CD4-positive, alpha-beta T cell treated with Interleukin-6 at 100 ng/mL for 8 hours (primary cell): ENCODE results near the gene GATAD2A.

ENCODE experiments used
- DNase-seq: peaks from one replicate; pipeline ENCODE4 v3.0.0-alpha.2; 2020; ENCODE audit warnings: mixed read lengths, low spot score

Gene GATAD2A

GRCh38 chr19:19545707-19546106, 140.2 kb downstream of the GATAD2A start:
- DNase-seq: no peak

- no peak for DNase-seq
Measured at GRCh38 chr19:19546751-19547162, 141.3 kb downstream of the GATAD2A start.

DNA sequence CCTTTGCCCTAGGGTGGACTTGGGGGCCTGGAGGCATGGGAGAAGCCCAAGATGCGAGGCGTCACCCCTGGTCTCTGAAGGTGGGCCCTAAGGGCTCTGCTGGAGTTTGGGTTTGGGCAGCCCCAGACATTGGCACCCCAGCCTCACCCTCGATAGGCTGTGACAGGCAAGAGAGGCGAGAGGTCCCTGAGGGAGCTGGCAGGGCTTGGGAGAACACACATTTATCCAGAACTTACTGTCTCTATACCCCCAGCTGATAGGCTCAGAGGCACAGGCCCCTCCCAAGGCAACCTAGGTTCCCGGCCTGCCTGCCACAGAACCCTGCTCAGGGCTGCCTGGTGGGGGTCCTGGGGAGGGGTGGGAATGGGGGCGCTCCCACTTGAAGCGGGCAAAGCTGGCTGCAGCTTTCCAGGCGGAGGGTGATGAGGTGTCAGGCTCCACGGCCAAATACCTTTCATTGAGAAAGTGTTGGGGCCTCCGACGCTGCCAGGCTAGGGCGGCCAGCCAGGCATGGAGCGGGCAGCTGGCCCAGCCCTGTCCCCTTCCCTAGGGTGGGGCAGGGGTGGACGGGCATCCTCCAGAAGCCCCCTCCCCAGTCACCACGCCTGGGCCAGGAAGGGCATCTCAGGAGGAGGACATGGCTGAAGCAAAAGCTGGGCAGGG, 142.3 kb downstream of the GATAD2A start:
- no peak for DNase-seq

GRCh38 chr19:19548915-19549759, 143.7 kb downstream of the GATAD2A start:
- no peak for DNase-seq

DNA sequence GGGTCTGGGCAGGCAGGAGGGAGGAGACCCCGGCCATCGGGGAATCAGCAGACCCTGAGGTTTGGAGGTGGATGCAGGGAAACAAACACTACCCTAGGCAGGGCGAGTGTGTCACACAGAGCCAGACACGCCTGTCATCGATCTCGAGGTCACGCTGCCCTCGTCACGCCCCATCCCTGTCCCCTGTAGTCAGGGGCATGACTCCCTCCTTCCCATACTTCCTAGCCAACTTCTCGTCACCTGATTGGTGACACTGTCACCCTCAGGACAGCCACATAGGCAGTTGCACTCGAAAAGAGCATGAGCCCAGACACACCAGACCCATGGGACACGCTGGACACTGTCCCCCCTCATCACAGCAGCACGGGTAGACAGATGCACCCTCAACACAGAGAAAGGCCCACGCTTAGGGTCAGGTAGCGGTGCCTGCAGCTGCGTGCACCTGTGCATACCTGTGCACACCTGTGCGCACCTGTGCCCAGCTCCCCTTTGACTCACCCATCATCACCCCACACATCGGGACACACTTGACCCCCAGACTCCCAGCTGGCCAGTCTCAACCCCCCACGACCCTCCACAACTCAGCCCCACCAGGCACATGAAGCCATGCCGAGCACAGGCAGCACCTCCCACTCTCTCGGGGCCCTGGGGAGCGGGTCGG, 144.5 kb downstream of the GATAD2A start:
- DNase-seq: no peak

DNA sequence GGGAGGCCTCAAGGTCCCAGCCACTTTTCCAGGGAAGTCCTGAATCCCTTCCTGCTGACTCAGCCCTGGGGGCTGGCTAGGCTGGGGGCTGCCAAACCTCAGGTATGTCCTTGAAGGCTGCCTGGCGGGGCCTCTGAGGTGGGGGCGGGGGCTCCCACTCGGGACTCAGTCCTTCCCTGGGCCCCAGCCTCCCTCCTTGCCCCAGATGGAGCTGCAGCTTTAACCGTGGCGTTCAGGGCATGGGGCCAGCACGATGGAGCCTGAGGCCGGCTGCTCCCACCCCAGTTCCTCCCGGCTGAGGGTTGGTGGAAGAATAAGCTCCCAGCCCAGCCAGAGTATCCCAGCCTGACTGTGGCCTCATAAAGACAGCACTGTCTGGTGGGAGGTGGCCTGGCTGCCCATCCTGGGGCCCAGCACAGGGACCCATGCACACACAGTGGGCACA, 145.0 kb downstream of the GATAD2A start:
- no peak for DNase-seq

DNA sequence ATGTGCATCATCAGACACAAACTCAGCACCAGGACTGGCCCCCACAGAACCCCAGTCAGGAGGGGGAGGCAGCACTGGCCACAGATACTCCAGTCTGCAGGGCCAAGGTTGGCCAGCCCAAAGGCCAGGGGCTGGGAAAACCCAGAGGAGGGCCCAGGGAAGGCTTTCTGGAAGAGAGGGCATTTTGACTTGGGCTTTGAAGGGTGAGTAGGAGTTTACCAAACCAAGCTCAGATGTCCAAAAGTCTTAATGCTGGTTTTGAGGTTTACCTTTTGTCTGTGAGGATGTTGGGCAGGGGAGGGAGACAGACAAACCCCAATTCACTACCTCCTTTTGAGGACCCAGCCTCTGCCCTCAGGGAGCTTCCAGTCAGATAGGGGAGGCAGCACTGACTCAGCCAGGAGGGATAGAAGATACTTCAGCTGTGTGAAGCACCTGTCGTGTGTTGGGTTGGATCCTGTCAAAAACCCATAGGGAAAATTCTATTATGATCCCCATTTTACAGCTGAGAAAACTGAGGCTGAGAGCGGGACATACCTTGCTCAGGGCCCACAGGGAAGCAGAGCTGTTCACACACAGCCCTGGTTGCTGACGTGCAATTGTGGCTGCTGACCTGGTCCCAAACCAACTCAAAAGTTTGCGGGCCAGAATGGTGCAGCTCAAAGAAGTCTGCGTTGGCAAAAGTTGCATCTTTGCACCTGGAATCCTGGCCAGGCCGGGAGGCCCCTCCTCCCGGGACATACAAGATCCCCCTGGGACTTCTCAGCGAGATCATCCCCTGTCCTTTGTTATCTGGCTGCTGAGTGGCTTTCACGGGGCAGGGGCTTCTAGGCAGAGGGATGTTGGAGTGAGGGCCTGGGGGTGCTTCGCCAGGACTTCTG, 145.7 kb downstream of the GATAD2A start:
- DNase-seq: no peak

DNA sequence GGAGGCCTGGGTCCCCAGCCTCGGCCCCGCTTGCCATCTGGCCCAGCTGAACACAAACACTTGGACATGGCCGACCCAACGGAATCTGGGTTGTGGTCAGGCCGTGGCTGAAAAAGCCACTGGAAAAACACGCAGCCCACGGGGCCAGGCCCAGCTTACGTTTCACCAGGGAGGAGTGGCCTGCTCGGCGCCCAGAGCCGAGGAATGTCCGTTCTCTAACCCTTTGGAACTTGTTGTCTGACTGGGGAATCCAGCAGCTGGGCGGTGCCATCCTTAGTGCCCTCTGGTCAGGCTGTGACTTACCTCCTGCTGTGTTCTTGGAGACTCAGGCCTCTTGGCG, 146.3 kb downstream of the GATAD2A start:
- no peak for DNase-seq

GRCh38 chr19:19552798-19553197, 147.3 kb downstream of the GATAD2A start:
- no peak for DNase-seq

DNA sequence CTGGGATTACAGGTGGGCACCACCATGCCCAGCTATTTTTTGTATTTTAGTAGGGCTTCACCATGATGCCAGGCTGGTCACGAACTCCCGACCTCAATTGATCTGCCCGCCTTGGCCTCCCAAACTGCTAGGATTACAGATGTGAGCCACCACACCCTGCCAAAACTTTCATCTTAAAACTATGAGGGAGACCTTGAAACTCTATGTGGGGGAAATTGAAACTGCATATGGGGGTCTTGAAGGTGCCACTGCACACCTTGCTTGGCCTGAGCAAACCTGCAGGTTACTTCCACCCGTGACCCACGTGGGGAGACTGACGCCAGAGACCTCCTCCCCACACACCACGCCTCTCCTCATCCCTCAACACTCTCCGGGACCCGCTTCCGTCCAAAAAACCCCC, 148.2 kb downstream of the GATAD2A start:
- no peak for DNase-seq

GRCh38 chr19:19554074-19555023, 148.9 kb downstream of the GATAD2A start:
- peak; percentile 41 for DNase-seq

- DNase-seq: no peak
Measured at GRCh38 chr19:19558055-19558454, 152.6 kb downstream of the GATAD2A start.
